ENCODE measurements around the gene SLC25A26. TPM values are rescaled to one million over a fixed set of nuclear protein-coding genes. Genes with fewer than 3 reads are reported as not detected.

Gene SLC25A26
- total RNA-seq, 1 donor from 2014 or later, result 41.2 TPM

DNA sequence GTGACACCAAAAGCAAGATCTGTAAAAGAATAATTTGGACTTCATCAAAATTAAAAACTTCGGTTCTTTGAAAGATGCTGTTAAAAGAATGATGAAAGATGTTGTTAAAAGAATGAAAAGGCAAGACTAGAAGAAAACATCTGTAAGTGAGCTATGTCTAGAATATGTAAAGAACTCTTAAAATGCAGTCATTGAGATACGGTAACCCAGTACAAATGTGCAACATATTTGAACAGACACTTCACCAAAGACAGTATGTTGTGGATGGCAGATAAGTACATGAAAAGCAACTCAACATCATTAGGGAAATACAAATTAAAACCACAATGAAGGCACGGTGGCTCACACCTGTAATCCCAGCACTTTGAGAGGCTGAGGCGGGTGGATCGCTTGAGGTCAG is 140.6 kb downstream of the SLC25A26 start:
- Histone ChIP-seq H3K27me3 (ENCODE audit: control insufficient read depth, insufficient read depth, low read length) (no peaks in the 10 kb centered on the region), H3K36me3 (ENCODE audit: control insufficient read depth, insufficient read depth, low read length) (no peaks in the 10 kb centered on the region), H3K4me3 (ENCODE audit: low read depth, low read length) (no peak overlapping the region)
- TF ChIP-seq, protein P1, sequence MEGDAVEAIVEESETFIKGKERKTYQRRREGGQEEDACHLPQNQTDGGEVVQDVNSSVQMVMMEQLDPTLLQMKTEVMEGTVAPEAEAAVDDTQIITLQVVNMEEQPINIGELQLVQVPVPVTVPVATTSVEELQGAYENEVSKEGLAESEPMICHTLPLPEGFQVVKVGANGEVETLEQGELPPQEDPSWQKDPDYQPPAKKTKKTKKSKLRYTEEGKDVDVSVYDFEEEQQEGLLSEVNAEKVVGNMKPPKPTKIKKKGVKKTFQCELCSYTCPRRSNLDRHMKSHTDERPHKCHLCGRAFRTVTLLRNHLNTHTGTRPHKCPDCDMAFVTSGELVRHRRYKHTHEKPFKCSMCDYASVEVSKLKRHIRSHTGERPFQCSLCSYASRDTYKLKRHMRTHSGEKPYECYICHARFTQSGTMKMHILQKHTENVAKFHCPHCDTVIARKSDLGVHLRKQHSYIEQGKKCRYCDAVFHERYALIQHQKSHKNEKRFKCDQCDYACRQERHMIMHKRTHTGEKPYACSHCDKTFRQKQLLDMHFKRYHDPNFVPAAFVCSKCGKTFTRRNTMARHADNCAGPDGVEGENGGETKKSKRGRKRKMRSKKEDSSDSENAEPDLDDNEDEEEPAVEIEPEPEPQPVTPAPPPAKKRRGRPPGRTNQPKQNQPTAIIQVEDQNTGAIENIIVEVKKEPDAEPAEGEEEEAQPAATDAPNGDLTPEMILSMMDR (IDR thresholded peaks at IDR 0.05; ENCODE audit: insufficient read depth, low read length, poor library complexity, severe bottlenecking), result no peak
- no peak for DNase-seq (ENCODE audit: low read depth)

DNA sequence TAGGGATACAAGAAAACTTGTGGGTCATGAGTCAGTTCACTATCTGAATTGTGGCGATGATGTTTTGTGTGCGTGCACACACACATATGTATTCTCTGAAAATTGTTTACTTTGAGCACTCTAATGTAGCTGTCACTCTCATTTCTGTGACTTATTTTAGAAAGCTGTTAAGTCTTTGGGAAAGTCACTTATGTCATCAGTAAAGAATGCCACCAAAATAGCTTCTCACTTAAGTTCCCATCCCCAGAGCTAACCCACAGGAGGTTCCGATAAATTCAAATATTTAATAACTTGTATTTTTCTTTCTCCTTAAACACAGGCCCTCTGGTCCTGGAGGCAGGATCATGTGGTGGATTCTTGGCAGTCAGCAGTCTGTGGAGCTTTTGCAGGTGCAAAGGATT is 141.7 kb downstream of the SLC25A26 start:
- TF ChIP-seq, protein P1 (IDR thresholded peaks at IDR 0.05; ENCODE audit: insufficient read depth, low read length, poor library complexity, severe bottlenecking), result no peak
- DNase-seq (ENCODE audit: low read depth), result peak; percentile 9
- no peaks in the 10 kb centered on the region for H3K27me3 ChIP-seq (ENCODE audit: control insufficient read depth, insufficient read depth, low read length)
- no peaks in the 10 kb centered on the region for H3K36me3 ChIP-seq (ENCODE audit: control insufficient read depth, insufficient read depth, low read length)
- H3K4me3 ChIP-seq (ENCODE audit: low read depth, low read length), result no peak overlapping the region

DNA sequence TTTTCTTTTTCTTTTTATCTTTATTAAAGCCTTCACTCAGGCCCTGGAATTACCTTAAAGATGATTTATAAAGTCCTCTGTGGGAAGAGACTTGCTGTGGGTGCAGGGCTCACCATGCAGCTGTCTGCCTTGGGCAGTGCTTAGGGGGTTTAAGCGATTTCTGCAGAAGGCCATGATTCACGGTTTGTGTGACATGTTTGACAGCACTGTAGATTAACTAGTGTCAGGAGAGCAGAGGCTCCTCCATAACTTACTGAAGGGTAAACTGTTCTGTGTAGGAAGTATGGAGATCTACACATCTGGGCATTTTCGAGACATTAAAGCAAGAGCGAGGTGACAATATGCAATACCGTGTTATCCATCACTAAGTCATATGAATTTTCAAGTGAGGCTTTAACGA is 142.3 kb downstream of the SLC25A26 start:
- H3K36me3 ChIP-seq (ENCODE audit: control insufficient read depth, insufficient read depth, low read length), result no peaks in the 10 kb centered on the region
- H3K27me3 ChIP-seq (ENCODE audit: control insufficient read depth, insufficient read depth, low read length), result no peaks in the 10 kb centered on the region
- TF ChIP-seq, protein P1 (IDR thresholded peaks at IDR 0.05; ENCODE audit: insufficient read depth, low read length, poor library complexity, severe bottlenecking), result no peak
- no peak overlapping the region for H3K4me3 ChIP-seq (ENCODE audit: low read depth, low read length)
- no peak for DNase-seq (ENCODE audit: low read depth)

DNA sequence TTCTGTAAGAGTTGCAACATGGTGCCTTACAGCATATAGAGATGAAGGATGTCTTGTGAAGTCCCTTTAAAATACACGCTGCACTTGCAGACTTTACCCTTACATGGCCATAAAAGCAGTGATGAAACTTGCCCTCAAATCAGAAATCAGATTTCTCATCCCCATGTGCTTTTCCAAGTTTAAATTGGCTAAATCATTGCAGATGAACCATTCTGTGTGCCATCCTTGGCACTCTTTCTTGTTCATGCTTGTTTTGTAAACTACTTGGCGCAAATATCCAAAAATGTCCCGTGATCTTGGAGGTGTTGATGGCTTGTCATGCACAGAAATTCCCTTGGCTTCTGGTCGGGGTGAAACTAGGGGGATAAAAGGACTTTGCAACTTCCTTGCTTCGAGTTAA is 144.3 kb downstream of the SLC25A26 start:
- Histone ChIP-seq H3K36me3 (ENCODE audit: control insufficient read depth, insufficient read depth, low read length) (no peaks in the 10 kb centered on the region), H3K4me3 (ENCODE audit: low read depth, low read length) (no peak overlapping the region), H3K27me3 (ENCODE audit: control insufficient read depth, insufficient read depth, low read length) (no peaks in the 10 kb centered on the region)
- no peak for DNase-seq (ENCODE audit: low read depth)
- TF ChIP-seq, protein P1 (IDR thresholded peaks at IDR 0.05; ENCODE audit: insufficient read depth, low read length, poor library complexity, severe bottlenecking), result no peak

DNA sequence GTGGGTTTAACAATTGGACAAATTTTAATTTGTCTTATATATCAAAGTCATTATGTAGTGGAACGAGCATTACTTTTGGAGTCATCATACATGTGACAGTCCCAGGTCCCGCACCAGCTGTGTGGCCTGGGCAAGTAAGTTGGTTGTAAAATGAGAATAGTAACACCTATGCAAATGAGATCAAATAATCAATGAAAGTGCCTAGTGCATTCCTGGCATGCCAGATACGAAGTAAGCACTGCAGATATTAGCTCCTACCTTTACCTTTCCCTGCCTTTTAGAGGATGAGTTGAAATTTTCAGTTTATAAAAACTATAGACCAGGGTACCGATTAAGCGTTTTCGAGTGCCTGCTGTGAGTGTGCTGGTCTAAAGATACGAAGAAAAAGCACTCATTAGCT is 145.9 kb downstream of the SLC25A26 start:
- no peak for DNase-seq (ENCODE audit: low read depth)
- TF ChIP-seq, protein P1 (IDR thresholded peaks at IDR 0.05; ENCODE audit: insufficient read depth, low read length, poor library complexity, severe bottlenecking), result no peak
- Histone ChIP-seq H3K36me3 (ENCODE audit: control insufficient read depth, insufficient read depth, low read length) (no peaks in the 10 kb centered on the region), H3K27me3 (ENCODE audit: control insufficient read depth, insufficient read depth, low read length) (no peaks in the 10 kb centered on the region), H3K4me3 (ENCODE audit: low read depth, low read length) (no peak overlapping the region)

DNA sequence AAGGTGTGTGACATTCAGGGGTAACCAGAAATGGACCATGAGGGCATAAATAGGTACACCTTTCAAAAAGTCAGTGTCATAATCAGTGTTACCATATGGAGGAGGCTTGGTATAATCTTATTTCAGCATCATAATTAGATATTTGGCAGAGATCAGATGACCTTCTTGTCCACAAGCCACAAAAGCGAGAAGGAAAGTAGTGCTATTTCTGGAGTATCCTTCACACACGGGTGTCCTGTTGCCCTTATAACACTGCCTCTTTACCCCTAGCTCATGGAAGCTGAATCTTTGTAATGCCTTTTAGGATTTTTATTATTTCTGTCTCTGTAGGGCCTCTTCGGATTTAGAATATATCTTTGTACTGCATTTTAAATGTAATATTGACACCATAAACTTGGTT is 147.2 kb downstream of the SLC25A26 start:
- TF ChIP-seq, protein P1 (IDR thresholded peaks at IDR 0.05; ENCODE audit: insufficient read depth, low read length, poor library complexity, severe bottlenecking), result no peak

More for the DNA sequence above, 147.2 kb downstream of the SLC25A26 start:
- Histone ChIP-seq H3K36me3 (ENCODE audit: control insufficient read depth, insufficient read depth, low read length) (no peaks in the 10 kb centered on the region), H3K27me3 (ENCODE audit: control insufficient read depth, insufficient read depth, low read length) (no peaks in the 10 kb centered on the region), H3K4me3 (ENCODE audit: low read depth, low read length) (no peak overlapping the region)
- DNase-seq (ENCODE audit: low read depth), result no peak
